Neural progenitor cell (in vitro differentiated cells): ENCODE measurements around the gene PTPA. TPM values are rescaled to one million over a fixed set of nuclear protein-coding genes. Genes with fewer than 3 reads are reported as not detected.

Source experiments
- DNase-seq: peaks from one replicate; pipeline ENCODE4 v3.0.0-alpha.2; 2016; ENCODE audit warnings: low spot score
- H2AFZ ChIP-seq: fragments of 200-600 bp; sonication (generic); replicated peaks from 2 replicates; pipeline ENCODE4 v1.6.1; 2016; ENCODE audit warnings: antibody characterized with exemption
- H3F3A ChIP-seq: fragments of 200-600 bp; sonication (generic); 2 replicates; pipeline ENCODE4 v1.6.1; 2016; ENCODE audit warnings: antibody characterized with exemption, low read depth
- H3K27ac ChIP-seq: fragments of 200-600 bp; sonication (generic); 2 replicates; pipeline ENCODE4 v1.5.1; 2016; ENCODE audit warnings: mild to moderate bottlenecking
- H3K27me3 ChIP-seq: fragments of 200-600 bp; sonication (generic); 2 replicates; pipeline ENCODE4 v1.6.1; 2016; ENCODE audit warnings: mild to moderate bottlenecking, moderate library complexity
- H3K36me3 ChIP-seq: fragments of 200-600 bp; sonication (generic); 2 replicates; pipeline ENCODE4 v1.5.1; 2016
- H3K4me1 ChIP-seq: fragments of 200-600 bp; sonication (generic); 2 replicates; pipeline ENCODE4 v1.6.1; 2016; ENCODE audit warnings: mixed run types
- H3K4me2 ChIP-seq: fragments of 200-600 bp; sonication (generic); 2 replicates; pipeline ENCODE4 v1.6.1; 2016
- H3K4me3 ChIP-seq: fragments of 200-600 bp; sonication (generic); 2 replicates; pipeline ENCODE4 v1.5.1; 2016
- H3K79me2 ChIP-seq: fragments of 200-600 bp; sonication (generic); 2 replicates; pipeline ENCODE4 v1.6.1; 2016; ENCODE audit warnings: low read depth
- H3K9ac ChIP-seq: fragments of 200-600 bp; sonication (generic); 2 replicates; pipeline ENCODE4 v1.6.1; 2016
- H3K9me3 ChIP-seq: fragments of 200-600 bp; sonication (generic); 2 replicates; pipeline ENCODE4 v1.5.1; 2016; ENCODE audit warnings: low read depth
- H4K20me1 ChIP-seq: fragments of 200-600 bp; sonication (generic); 2 replicates; pipeline ENCODE4 v1.6.1; 2016; ENCODE audit warnings: low read depth
- H3K27ac Mint-ChIP-seq: 3 replicates; pipeline ENCODE4 v1.8.0; 2021; ENCODE audit warnings: mixed read lengths
- H3K27me3 Mint-ChIP-seq: 2 replicates; pipeline ENCODE4 v1.8.0; 2022; ENCODE audit warnings: low read depth, mild to moderate bottlenecking, inconsistent platforms, moderate library complexity, mixed read lengths; ENCODE audit not compliant: insufficient read depth
- H3K36me3 Mint-ChIP-seq: 3 replicates; pipeline ENCODE4 v1.8.0; 2021; ENCODE audit warnings: mixed read lengths
- H3K4me1 Mint-ChIP-seq: 3 replicates; pipeline ENCODE4 v1.8.0; 2021; ENCODE audit warnings: mixed read lengths
- H3K4me3 Mint-ChIP-seq: 3 replicates; pipeline ENCODE4 v1.8.0; 2021; ENCODE audit warnings: mild to moderate bottlenecking, moderate library complexity, mixed read lengths
- H3K9me3 Mint-ChIP-seq: 3 replicates; pipeline ENCODE4 v1.8.0; 2020; ENCODE audit warnings: mixed read lengths
- CTCF ChIP-seq: fragments of 200-600 bp; sonication (generic); IDR thresholded peaks from 2 replicates; pipeline ENCODE4 v1.5.1; 2017; ENCODE audit warnings: antibody characterized with exemption, mild to moderate bottlenecking
- EZH2 ChIP-seq: fragments of 200-600 bp; sonication (generic); IDR thresholded peaks from 2 replicates; pipeline ENCODE4 v1.6.1; 2017; ENCODE audit warnings: antibody characterized with exemption, mild to moderate bottlenecking, moderate library complexity
- EZH2phosphoT487 ChIP-seq: fragments of 200-600 bp; sonication (generic); IDR thresholded peaks from 2 replicates; pipeline ENCODE4 v1.6.1; 2017; ENCODE audit warnings: antibody characterized with exemption
- total RNA-seq: library from RNA; depleted of rRNA; stranded (reverse); fragments of >200 nt; gene quantifications from 2 replicates; pipeline ENCODE4 v1.2.3, GENCODE V29; 2015; ENCODE audit warnings: low replicate concordance

PTPA gene
- total RNA-seq, 1 donor from 2014 or later = 82.4 TPM

- TF ChIP-seq EZH2 = no peak
- TF ChIP-seq CTCF = peak; percentile 96
- H3K27me3 Mint-ChIP-seq = peaks cover 12% of the 10 kb centered on the region
- no peaks in the 10 kb centered on the region for H3K27me3 ChIP-seq
- H4K20me1 ChIP-seq = peaks cover 24% of the 10 kb centered on the region
- no peak overlapping the region for H3K27ac ChIP-seq
- no peak overlapping the region for H3K9ac ChIP-seq
- H3K9me3 ChIP-seq = no peaks in the 10 kb centered on the region
- H3K36me3 ChIP-seq = no peaks in the 10 kb centered on the region
- H3K4me2 ChIP-seq = no peak overlapping the region
- H3K4me3 Mint-ChIP-seq = peak overlapping the region; percentile 72
- H3K36me3 Mint-ChIP-seq = peaks cover 5% of the 10 kb centered on the region
- peaks cover 55% of the 10 kb centered on the region for H3K4me1 ChIP-seq
- DNase-seq = peak; percentile 80
- no peak overlapping the region for H3K4me3 ChIP-seq
- H3K4me1 Mint-ChIP-seq = peaks cover 79% of the 10 kb centered on the region
- H2AFZ ChIP-seq = no peak overlapping the region
- peak overlapping the region; percentile 88 for H3K27ac Mint-ChIP-seq
- peaks cover 46% of the 10 kb centered on the region for H3F3A ChIP-seq
- H3K9me3 Mint-ChIP-seq = no peaks in the 10 kb centered on the region
- H3K79me2 ChIP-seq = peaks cover 33% of the 10 kb centered on the region
These were observed 32.1 kb downstream of the PTPA start for GRCh38 chr9:129143031-129143927.

GRCh38 chr9:129145316-129145715 lies 34.1 kb downstream of the PTPA start:
- Mint-ChIP-seq H3K4me3 (no peak overlapping the region), H3K4me1 (peaks cover 60% of the 10 kb centered on the region), H3K9me3 (no peaks in the 10 kb centered on the region), H3K27me3 (peaks cover 17% of the 10 kb centered on the region), H3K27ac (peak overlapping the region; percentile 42), H3K36me3 (peaks cover 13% of the 10 kb centered on the region)
- Histone ChIP-seq H4K20me1 (peaks cover 24% of the 10 kb centered on the region), H3K9ac (no peak overlapping the region), H3K36me3 (no peaks in the 10 kb centered on the region), H3K9me3 (no peaks in the 10 kb centered on the region), H2AFZ (no peak overlapping the region), H3K4me1 (peaks cover 46% of the 10 kb centered on the region), H3F3A (peaks cover 27% of the 10 kb centered on the region), H3K79me2 (peaks cover 33% of the 10 kb centered on the region), H3K4me3 (no peak overlapping the region), H3K4me2 (peak overlapping the region; percentile 31), H3K27me3 (no peaks in the 10 kb centered on the region), H3K27ac (peak overlapping the region; percentile 83)
- DNase-seq = no peak
- TF ChIP-seq CTCF = no peak
- TF ChIP-seq EZH2 = no peak

DNA sequence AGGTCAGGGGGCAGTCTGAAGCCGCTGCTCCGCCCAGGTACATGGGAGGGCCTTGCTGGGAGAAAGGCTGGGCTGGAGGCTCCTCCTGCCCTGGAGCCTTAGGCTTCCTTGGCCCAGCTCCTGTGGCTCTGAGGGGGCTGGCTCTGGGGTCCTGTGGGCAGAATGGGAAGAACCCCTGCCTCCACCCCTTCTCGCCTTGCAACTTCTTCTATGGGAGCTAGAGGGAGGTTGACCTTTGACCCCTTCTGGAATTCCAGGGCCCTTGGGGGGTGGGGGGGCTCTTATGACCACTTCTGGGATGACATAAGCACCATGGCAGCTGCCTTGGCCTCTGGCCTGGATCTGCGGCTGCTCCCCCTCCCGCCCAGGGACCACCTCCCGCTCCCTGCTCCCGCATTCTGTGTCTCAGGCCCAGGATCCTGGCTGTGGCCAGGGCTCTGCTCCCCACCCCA lies 34.7 kb downstream of the PTPA start:
- Histone ChIP-seq H3K4me2 (peak overlapping the region; percentile 31), H2AFZ (no peak overlapping the region), H3K36me3 (no peaks in the 10 kb centered on the region), H3K79me2 (peaks cover 31% of the 10 kb centered on the region), H3K4me3 (no peak overlapping the region), H3K4me1 (peaks cover 41% of the 10 kb centered on the region), H3K27me3 (no peaks in the 10 kb centered on the region), H3K9me3 (no peaks in the 10 kb centered on the region), H3K27ac (peak overlapping the region; percentile 83), H3K9ac (no peak overlapping the region), H4K20me1 (peaks cover 24% of the 10 kb centered on the region), H3F3A (peaks cover 22% of the 10 kb centered on the region)
- H3K36me3 Mint-ChIP-seq = peaks cover 13% of the 10 kb centered on the region
- TF ChIP-seq CTCF (no peak), EZH2 (no peak), EZH2phosphoT487 (no peak)
- H3K27me3 Mint-ChIP-seq = peaks cover 17% of the 10 kb centered on the region
- peak; percentile 70 for DNase-seq
- no peaks in the 10 kb centered on the region for H3K9me3 Mint-ChIP-seq
- peak overlapping the region; percentile 89 for H3K27ac Mint-ChIP-seq
- peaks cover 56% of the 10 kb centered on the region for H3K4me1 Mint-ChIP-seq
- no peak overlapping the region for H3K4me3 Mint-ChIP-seq
